ENCODE results near the gene PDE12. TPM values are rescaled to one million over a fixed set of nuclear protein-coding genes. Genes with fewer than 3 reads are reported as not detected.

PDE12 gene
- total RNA-seq (10 to 100 TPM in 1 of 6 donors, 1 to 10 TPM in 5; 5.5 to 10.3 (median 8.2) TPM), polyA plus RNA-seq (1 to 10 TPM; 1.9 to 3.9 TPM)

- FAIRE-seq, result peak; percentile 23
- peaks cover 8 to 22% (median 20%) of the 10 kb centered on the region in 3 donors for H3K4me1 ChIP-seq
- H3K4me3 ChIP-seq, result peak within 1 kb of the TSS; percentile 51 to 94 (median 76)
- peak; percentile 84 to 93 (median 88) for DNase-seq
- H3K27ac ChIP-seq, result peak within 1 kb of the TSS; percentile 94 to 96 (median 95)
- 0% methylated on average over 54 of the region's 54 CpGs for WGBS, 2 donors
- H3K36me3 ChIP-seq, result no peaks in the 10 kb centered on the region
- H3K9me3 ChIP-seq, result no peaks in the 10 kb centered on the region
- TF ChIP-seq CTCF (IDR thresholded peaks at IDR 0.05), result no peak
- intact Hi-C loops (cut with DNase I), result no loop called here
- ATAC-seq, result peak; percentile 93 to 96 (median 94)
- H3K27me3 ChIP-seq, result no peaks in the 10 kb centered on the region
Measured at GRCh38 chr3:57555738-57556458, at the start of gene PDE12. Gene PDE12, plus strand, starts transcription at chr3:57556274. Its CDS starts 106 bp downstream, at chr3:57556380.

- no peak for TF ChIP-seq CTCF (IDR thresholded peaks at IDR 0.05)
- no peak for FAIRE-seq
- ATAC-seq, result no peak
- WGBS, 2 donors, result 68 to 70% methylated on average over 2 of the region's 2 CpGs
- no peak for DNase-seq
- no peaks in the 10 kb centered on the region for H3K36me3 ChIP-seq
- H3K4me3 ChIP-seq, result no peak overlapping the region
- no peaks in the 10 kb centered on the region for H3K4me1 ChIP-seq
- no peaks in the 10 kb centered on the region for H3K9me3 ChIP-seq
- no peak overlapping the region for H3K27ac ChIP-seq
- H3K27me3 ChIP-seq, result peaks cover 0 to 4% (median 0%) of the 10 kb centered on the region in 4 donors
- intact Hi-C loops (cut with DNase I), result no loop called here
Measured at GRCh38 chr3:57512166-57512565, 43.9 kb upstream of the PDE12 start.

- no peaks in the 10 kb centered on the region for H3K9me3 ChIP-seq
- DNase-seq (no peak), FAIRE-seq (no peak), ATAC-seq (no peak)
- 78 to 79% methylated on average over 3 of the region's 3 CpGs for WGBS, 2 donors
- H3K4me3 ChIP-seq, result no peak overlapping the region
- no peaks in the 10 kb centered on the region for H3K36me3 ChIP-seq
- TF ChIP-seq CTCF (IDR thresholded peaks at IDR 0.05), result no peak
- no peaks in the 10 kb centered on the region for H3K4me1 ChIP-seq
- H3K27ac ChIP-seq, result no peak overlapping the region
- no peaks in the 10 kb centered on the region for H3K27me3 ChIP-seq
- intact Hi-C loops (cut with DNase I), result no loop called here
Measured at GRCh38 chr3:57518276-57518915, 37.7 kb upstream of the PDE12 start.

GRCh38 chr3:57530071-57530608 is 25.9 kb upstream of the PDE12 start:
- DNase-seq (no peak), ATAC-seq (peak in 2 of 4 donors; percentile 55 to 65), FAIRE-seq (no peak)
- no peak for TF ChIP-seq CTCF (IDR thresholded peaks at IDR 0.05)
- Histone ChIP-seq H3K4me3 (no peak overlapping the region), H3K27me3 (no peaks in the 10 kb centered on the region), H3K4me1 (no peaks in the 10 kb centered on the region), H3K9me3 (no peaks in the 10 kb centered on the region), H3K36me3 (no peaks in the 10 kb centered on the region), H3K27ac (no peak overlapping the region)
- intact Hi-C loops (cut with DNase I), result no loop called here

Measured in pancreas (tissue), 10 donors.